Peyer's patch (tissue), 4 donors: ENCODE data around the gene COL2A1. TPM values are rescaled to one million over a fixed set of nuclear protein-coding genes. Genes with fewer than 3 reads are reported as not detected.

Experiments
- DNase-seq, 3 donors: peaks; one replicate each; pipeline ENCODE4 v3.0.0-alpha.2; 2017 to 2019
- H3K27ac ChIP-seq, 4 donors: fragments of 200-600 bp; sonication (generic); one replicate each; pipeline ENCODE4 v1.5.1; 2016 to 2019
- H3K27me3 ChIP-seq, 2 donors: fragments of 200-600 bp; sonication (generic); one replicate each; pipeline ENCODE4 v1.5.1; 2019
- H3K36me3 ChIP-seq, 3 donors: fragments of 200-600 bp; sonication (generic); one replicate each; pipeline ENCODE4 v1.5.1; 2016 to 2019
- H3K4me1 ChIP-seq, 4 donors: fragments of 200-600 bp; sonication (generic); one replicate each; pipeline ENCODE4 v1.5.1; 2016 to 2019
- H3K4me3 ChIP-seq, 4 donors: fragments of 200-600 bp; sonication (generic); 1 replicate in 3 of 4; 2 replicates in 1 of 4; pipeline ENCODE4 v1.5.1; 2016 to 2019; ENCODE audit warnings: mild to moderate bottlenecking in 1 of 4
- H3K9me3 ChIP-seq, 4 donors: fragments of 200-600 bp; sonication (generic); one replicate each; pipeline ENCODE4 v1.5.1; 2016 to 2019; ENCODE audit warnings: mild to moderate bottlenecking in 1 of 4
- CTCF ChIP-seq, 6 experiments: fragments of 450-650 bp in 4 of 6; fragments of 200-600 bp in 2 of 6; sonication (generic) in 1 of 6; IDR thresholded peaks; one replicate each; pipeline ENCODE4 v1.5.1; 2017 to 2019; ENCODE audit warnings: antibody characterized with exemption in 6 of 6, mild to moderate bottlenecking in 3 of 6, moderate library complexity in 1 of 6
- POLR2A ChIP-seq, 2 donors: fragments of 450-650 bp; IDR thresholded peaks; one replicate each; pipeline ENCODE4 v1.5.1; 2017; ENCODE audit warnings: antibody characterized with exemption in 2 of 2, mild to moderate bottlenecking in 2 of 2, moderate library complexity in 2 of 2
- total RNA-seq, 4 donors: library from RNA; depleted of rRNA; stranded (reverse); fragments of >200 nt; gene quantifications; one replicate each; pipeline ENCODE4 v1.1.0, GENCODE V29; 2016

Gene COL2A1
- total RNA-seq, 4 donors from 2014 or later: 0.18 to 6.6 (median 0.27) TPM; not detected in 1

GRCh38 chr12:47977046-47977771 is 27.1 kb downstream of the COL2A1 start:
- TF ChIP-seq POLR2A (IDR thresholded peaks at IDR 0.05): no peak
- TF ChIP-seq CTCF (IDR thresholded peaks at IDR 0.05): no peak
- Histone ChIP-seq H3K4me1 (peaks cover 0 to 9% (median 0%) of the 10 kb centered on the region in 4 donors), H3K4me3 (no peak overlapping the region), H3K9me3 (no peaks in the 10 kb centered on the region), H3K36me3 (no peaks in the 10 kb centered on the region), H3K27ac (no peak overlapping the region), H3K27me3 (no peaks in the 10 kb centered on the region)
- DNase-seq: no peak

GRCh38 chr12:47975816-47976215 is 28.5 kb downstream of the COL2A1 start:
- H3K4me3 ChIP-seq: no peak overlapping the region
- no peaks in the 10 kb centered on the region for H3K4me1 ChIP-seq
- H3K27me3 ChIP-seq: no peaks in the 10 kb centered on the region
- no peaks in the 10 kb centered on the region for H3K36me3 ChIP-seq
- DNase-seq: no peak
- TF ChIP-seq CTCF (IDR thresholded peaks at IDR 0.05) (no peak), POLR2A (IDR thresholded peaks at IDR 0.05) (no peak)
- H3K9me3 ChIP-seq: no peaks in the 10 kb centered on the region
- H3K27ac ChIP-seq: no peak overlapping the region

GRCh38 chr12:47975036-47975620 is 29.1 kb downstream of the COL2A1 start:
- no peak overlapping the region for H3K27ac ChIP-seq
- no peak for DNase-seq
- H3K4me3 ChIP-seq: no peak overlapping the region
- H3K36me3 ChIP-seq: no peaks in the 10 kb centered on the region
- no peaks in the 10 kb centered on the region for H3K27me3 ChIP-seq
- H3K4me1 ChIP-seq: no peaks in the 10 kb centered on the region
- TF ChIP-seq CTCF (IDR thresholded peaks at IDR 0.05) (no peak), POLR2A (IDR thresholded peaks at IDR 0.05) (no peak)
- no peaks in the 10 kb centered on the region for H3K9me3 ChIP-seq

GRCh38 chr12:47973870-47974269 is 30.4 kb downstream of the COL2A1 start:
- no peaks in the 10 kb centered on the region for H3K4me1 ChIP-seq
- H3K9me3 ChIP-seq: no peaks in the 10 kb centered on the region
- H3K27me3 ChIP-seq: no peaks in the 10 kb centered on the region
- no peak for TF ChIP-seq CTCF (IDR thresholded peaks at IDR 0.05)
- no peak for TF ChIP-seq POLR2A (IDR thresholded peaks at IDR 0.05)
- no peak overlapping the region for H3K4me3 ChIP-seq
- H3K36me3 ChIP-seq: no peaks in the 10 kb centered on the region
- no peak overlapping the region for H3K27ac ChIP-seq
- no peak for DNase-seq

- TF ChIP-seq CTCF (IDR thresholded peaks at IDR 0.05) (no peak), POLR2A (IDR thresholded peaks at IDR 0.05) (no peak)
- no peaks in the 10 kb centered on the region for H3K9me3 ChIP-seq
These were observed 31.4 kb downstream of the COL2A1 start for GRCh38 chr12:47972895-47973294.

More at GRCh38 chr12:47972895-47973294, 31.4 kb downstream of the COL2A1 start:
- Histone ChIP-seq H3K4me1 (no peaks in the 10 kb centered on the region), H3K27me3 (no peaks in the 10 kb centered on the region), H3K36me3 (peaks cover 0 to 6% (median 0%) of the 10 kb centered on the region in 3 donors), H3K4me3 (no peak overlapping the region), H3K27ac (no peak overlapping the region)
- no peak for DNase-seq
